Mucosa of rectum (tissue), 2 donors: Measurements from ENCODE around the gene NOTCH3.
A peak's percentile ranks its signal among the peaks of the same experiment; 100 is the strongest.

Source experiments
- H3K27ac ChIP-seq, 2 donors: one replicate each; pipeline ENCODE4 v1.7.0; 2013; ENCODE audit warnings: inconsistent platforms in 2 of 2, low read depth in 2 of 2, low read length in 2 of 2
- H3K27me3 ChIP-seq, 2 donors: one replicate each; pipeline ENCODE4 v1.7.0; 2013; ENCODE audit warnings: low read length in 2 of 2; ENCODE audit not compliant: control insufficient read depth in 2 of 2, insufficient read depth in 2 of 2
- H3K36me3 ChIP-seq, 2 donors: one replicate each; pipeline ENCODE4 v1.7.0; 2013; ENCODE audit warnings: low read length in 2 of 2; ENCODE audit not compliant: control insufficient read depth in 2 of 2, insufficient read depth in 2 of 2
- H3K4me1 ChIP-seq, 2 donors: one replicate each; pipeline ENCODE4 v1.7.0; 2013; ENCODE audit warnings: low read length in 2 of 2, mild to moderate bottlenecking in 1 of 2; ENCODE audit not compliant: control insufficient read depth in 2 of 2, insufficient read depth in 2 of 2
- H3K4me3 ChIP-seq, 2 donors: one replicate each; pipeline ENCODE4 v1.7.0; 2013; ENCODE audit warnings: low read length in 2 of 2
- H3K9ac ChIP-seq, 2 donors: one replicate each; pipeline ENCODE4 v1.7.0; 2013; ENCODE audit warnings: low read length in 2 of 2, low read depth in 1 of 2, mild to moderate bottlenecking in 1 of 2
- H3K9me3 ChIP-seq, 2 donors: one replicate each; pipeline ENCODE4 v1.7.0; 2013; ENCODE audit warnings: low read length in 2 of 2; ENCODE audit not compliant: control insufficient read depth in 2 of 2
- donor health status: healthy.
- donor health status: Normal muscosa, but diverticular disease.

Gene NOTCH3

GRCh38 chr19:15196360-15197005, 4.3 kb downstream of the NOTCH3 start:
- no peaks in the 10 kb centered on the region for H3K36me3 ChIP-seq

GRCh38 chr19:15195371-15196334, 5.1 kb downstream of the NOTCH3 start:
- Histone ChIP-seq H3K27me3 (peaks cover 11 to 12% of the 10 kb centered on the region in 2 donors), H3K4me1 (peaks cover 2 to 5% of the 10 kb centered on the region in 2 donors), H3K36me3 (no peaks in the 10 kb centered on the region), H3K27ac (no peak overlapping the region), H3K9ac (no peak overlapping the region), H3K9me3 (no peaks in the 10 kb centered on the region), H3K4me3 (peak overlapping the region; percentile 37 to 38)

More at GRCh38 chr19:15196360-15197005, 4.3 kb downstream of the NOTCH3 start:
- H3K9ac ChIP-seq: no peak overlapping the region
- no peak overlapping the region for H3K27ac ChIP-seq
- peaks cover 11 to 15% of the 10 kb centered on the region in 2 donors for H3K27me3 ChIP-seq
- H3K4me1 ChIP-seq: peaks cover 2 to 5% of the 10 kb centered on the region in 2 donors
- H3K4me3 ChIP-seq: peak overlapping the region in 1 of 2 donors; percentile 38
- no peaks in the 10 kb centered on the region for H3K9me3 ChIP-seq

GRCh38 chr19:15194938-15195337, 5.9 kb downstream of the NOTCH3 start:
- H3K4me1 ChIP-seq: peaks cover 2 to 3% of the 10 kb centered on the region in 2 donors
- no peaks in the 10 kb centered on the region for H3K9me3 ChIP-seq
- peaks cover 9 to 11% of the 10 kb centered on the region in 2 donors for H3K27me3 ChIP-seq
- H3K36me3 ChIP-seq: no peaks in the 10 kb centered on the region
- no peak overlapping the region for H3K9ac ChIP-seq
- H3K4me3 ChIP-seq: peak overlapping the region in 1 of 2 donors; percentile 2
- no peak overlapping the region for H3K27ac ChIP-seq

GRCh38 chr19:15191982-15192381, 8.8 kb downstream of the NOTCH3 start:
- H3K27ac ChIP-seq: no peak overlapping the region
- H3K27me3 ChIP-seq: no peaks in the 10 kb centered on the region
- no peak overlapping the region for H3K9ac ChIP-seq
- H3K9me3 ChIP-seq: no peaks in the 10 kb centered on the region
- H3K36me3 ChIP-seq: no peaks in the 10 kb centered on the region
- H3K4me1 ChIP-seq: peaks cover 0 to 2% of the 10 kb centered on the region in 2 donors
- H3K4me3 ChIP-seq: no peak overlapping the region

- no peaks in the 10 kb centered on the region for H3K9me3 ChIP-seq
- no peak overlapping the region for H3K9ac ChIP-seq
- H3K4me3 ChIP-seq: no peak overlapping the region
- H3K36me3 ChIP-seq: no peaks in the 10 kb centered on the region
- no peak overlapping the region for H3K27ac ChIP-seq
- peaks cover 0 to 2% of the 10 kb centered on the region in 2 donors for H3K4me1 ChIP-seq
- H3K27me3 ChIP-seq: no peaks in the 10 kb centered on the region
These were observed 9.3 kb downstream of the NOTCH3 start for GRCh38 chr19:15191514-15191913.

GRCh38 chr19:15188851-15189250, 11.9 kb downstream of the NOTCH3 start:
- no peak overlapping the region for H3K27ac ChIP-seq
- H3K4me3 ChIP-seq: no peak overlapping the region
- no peaks in the 10 kb centered on the region for H3K27me3 ChIP-seq
- no peaks in the 10 kb centered on the region for H3K36me3 ChIP-seq
- no peak overlapping the region for H3K9ac ChIP-seq
- no peaks in the 10 kb centered on the region for H3K4me1 ChIP-seq
- H3K9me3 ChIP-seq: no peaks in the 10 kb centered on the region

GRCh38 chr19:15187026-15188007, 13.5 kb downstream of the NOTCH3 start:
- no peaks in the 10 kb centered on the region for H3K36me3 ChIP-seq

GRCh38 chr19:15185188-15185587, 15.6 kb downstream of the NOTCH3 start:
- Histone ChIP-seq H3K36me3 (no peaks in the 10 kb centered on the region), H3K27ac (no peak overlapping the region), H3K27me3 (peaks cover 0 to 3% of the 10 kb centered on the region in 2 donors), H3K9me3 (no peaks in the 10 kb centered on the region), H3K4me1 (no peaks in the 10 kb centered on the region), H3K9ac (no peak overlapping the region), H3K4me3 (no peak overlapping the region)

More at GRCh38 chr19:15187026-15188007, 13.5 kb downstream of the NOTCH3 start:
- no peaks in the 10 kb centered on the region for H3K4me1 ChIP-seq
- no peaks in the 10 kb centered on the region for H3K27me3 ChIP-seq
- H3K27ac ChIP-seq: no peak overlapping the region
- H3K9me3 ChIP-seq: no peaks in the 10 kb centered on the region
- H3K9ac ChIP-seq: no peak overlapping the region
- no peak overlapping the region for H3K4me3 ChIP-seq

GRCh38 chr19:15184776-15185175, 16.0 kb downstream of the NOTCH3 start:
- no peaks in the 10 kb centered on the region for H3K36me3 ChIP-seq

More at GRCh38 chr19:15184776-15185175, 16.0 kb downstream of the NOTCH3 start:
- Histone ChIP-seq H3K4me3 (no peak overlapping the region), H3K9ac (no peak overlapping the region), H3K4me1 (no peaks in the 10 kb centered on the region), H3K27ac (no peak overlapping the region), H3K9me3 (no peaks in the 10 kb centered on the region), H3K27me3 (peaks cover 0 to 3% of the 10 kb centered on the region in 2 donors)
